GM12878 (cell line): Measurements from ENCODE around the gene CNTLN. TPM values are rescaled to one million over a fixed set of nuclear protein-coding genes. Genes with fewer than 3 reads are reported as not detected.

Experiments used
- ATAC-seq: fragments of 200-7000 bp; cut with Tn5 transposase; 3 replicates; pipeline ENCODE4 v1.9.1; 2020; ENCODE audit warnings: mild to moderate bottlenecking, moderate library complexity
- BruUV-seq: library from RNA; stranded (reverse); fragments of 400-500 nt; replicated peaks from 2 replicates; lab custom pipeline; 2021; lab: Mats Ljungman, UMichigan
- CTCF ChIA-PET: fragments of 300-600 bp; sonication (Branson Sonifier 250); formaldehyde crosslinking; extraction: SDS; loops from one replicate; lab custom pipeline; 2021; ENCODE audit warnings: inconsistent platforms; lab: Yijun Ruan, JAX
- POLR2A ChIA-PET: fragments of 350-600 bp; formaldehyde crosslinking; extraction: SDS; loops from one replicate; lab custom pipeline; 2021; ENCODE audit warnings: inconsistent platforms; lab: Charles Lee
- RAD21 ChIA-PET: fragments of 300-600 bp; sonication (Branson Sonifier 250); formaldehyde crosslinking; loops from one replicate; lab custom pipeline; 2023; ENCODE audit warnings: antibody characterized with exemption; ENCODE audit not compliant: unreplicated experiment; lab: Charles Lee
- SMC1A ChIA-PET: fragments of 300-600 bp; sonication (Branson Sonifier 250); formaldehyde crosslinking; loops from one replicate; lab custom pipeline; 2023; ENCODE audit not compliant: unreplicated experiment, uncharacterized antibody; lab: Charles Lee
- DNase-seq: peaks from one replicate; pipeline ENCODE4 v3.0.0-alpha.2; 2011; ENCODE audit warnings: low read depth, low spot score
- FAIRE-seq: peaks from 3 replicates; lab custom pipeline; 2011; peaks lifted over from hg19 to GRCh38; lab: Jason Lieb, UNC
- H2AFZ ChIP-seq: 2 replicates; pipeline ENCODE4 v1.6.0; 2011; ENCODE audit warnings: low read depth, low read length, control low read depth; ENCODE audit not compliant: control insufficient read depth
- H3K27ac ChIP-seq: 2 replicates; pipeline ENCODE4 v1.5.1; 2011; ENCODE audit warnings: control low read depth; ENCODE audit not compliant: control insufficient read depth, insufficient read depth
- H3K27me3 ChIP-seq, 2 experiments: replicated peaks in 1 of 2; 2 replicates each; pipeline versions ENCODE4 v1.6.0 to v1.6.1; 2011; ENCODE audit warnings: low read length in 1 of 2; ENCODE audit not compliant: control insufficient read depth in 2 of 2, insufficient read depth in 2 of 2
- H3K36me3 ChIP-seq, 2 experiments: 2 replicates each; pipeline ENCODE4 v1.5.1; 2011; ENCODE audit warnings: low read length in 1 of 2; ENCODE audit not compliant: control insufficient read depth in 2 of 2, insufficient read depth in 2 of 2
- H3K4me1 ChIP-seq: 2 replicates; pipeline ENCODE4 v1.6.1; 2011; ENCODE audit warnings: mild to moderate bottlenecking, low read length, moderate library complexity, mixed read lengths; ENCODE audit not compliant: control insufficient read depth, insufficient read depth
- H3K4me2 ChIP-seq: 2 replicates; pipeline ENCODE4 v1.6.0; 2011; ENCODE audit warnings: control low read depth; ENCODE audit not compliant: control insufficient read depth, insufficient read depth
- H3K4me3 ChIP-seq: fragments of 200-600 bp; sonication (generic); 2 replicates; pipeline ENCODE4 v1.5.1; 2016
- H3K79me2 ChIP-seq: 2 replicates; pipeline ENCODE4 v1.6.0; 2011; ENCODE audit warnings: low read length; ENCODE audit not compliant: control insufficient read depth, insufficient read depth
- H3K9ac ChIP-seq: 2 replicates; pipeline ENCODE4 v1.8.0; 2011; ENCODE audit warnings: low read length, control low read depth, mixed read lengths; ENCODE audit not compliant: control insufficient read depth, insufficient read depth
- H3K9me3 ChIP-seq: replicated peaks from 3 replicates; pipeline ENCODE4 v1.5.1; 2011; ENCODE audit warnings: mild to moderate bottlenecking, low read length; ENCODE audit not compliant: control insufficient read depth, insufficient read depth
- H4K20me1 ChIP-seq: 2 replicates; pipeline ENCODE4 v1.6.0; 2011; ENCODE audit not compliant: control insufficient read depth, insufficient read depth
- BCL11A ChIP-seq: IDR thresholded peaks from 2 replicates; pipeline ENCODE4 v1.6.1; 2011; ENCODE audit warnings: low read depth, low read length
- ELK1 ChIP-seq: IDR thresholded peaks from 2 replicates; pipeline ENCODE4 v1.6.1; 2012; ENCODE audit warnings: low read depth, low read length, improper control_type of control experiment
- EP300 ChIP-seq, 2 experiments: fragments of 150-350 bp in 1 of 2; IDR thresholded peaks; 2 replicates each; pipeline ENCODE4 v1.6.1; 2011 to 2012; ENCODE audit warnings: low read depth in 2 of 2, low read length in 2 of 2, borderline replicate concordance in 1 of 2, improper control_type of control experiment in 1 of 2, inconsistent platforms in 1 of 2; ENCODE audit not compliant: control insufficient read depth in 1 of 2
- NFYA ChIP-seq: IDR thresholded peaks from 2 replicates; pipeline ENCODE4 v1.6.1; 2011; ENCODE audit warnings: low read depth, mild to moderate bottlenecking, low read length, improper control_type of control experiment, borderline replicate concordance
- TARDBP ChIP-seq: IDR thresholded peaks from 2 replicates; pipeline ENCODE4 v1.6.1; 2016; ENCODE audit warnings: borderline replicate concordance
- USF2 ChIP-seq: IDR thresholded peaks from 2 replicates; pipeline ENCODE4 v1.6.1; 2011; ENCODE audit warnings: low read depth, low read length, improper control_type of control experiment, borderline replicate concordance
- ZNF207 ChIP-seq: fragments of 450-650 bp; IDR thresholded peaks from 2 replicates; pipeline ENCODE4 v1.6.1; 2014; ENCODE audit warnings: antibody characterized with exemption, mild to moderate bottlenecking, borderline replicate concordance
- WGBS: methylation state at CpG from one replicate; pipeline ENCODE4 v1.1.6; 2016; ENCODE audit warnings: low lambda C conversion rate; ENCODE audit not compliant: insufficient replicate concordance, insufficient coverage; ENCODE audit errors: missing lambda C conversion rate; 5-methylcytosine and 5-hydroxymethylcytosine counted together
- in situ Hi-C: fragments of 300-500 bp; cut with MboI; formaldehyde crosslinking; loops from 9 replicates; pipeline ENCODE4 v1.14.3; 2018; ENCODE audit warnings: mixed read lengths
- intact Hi-C: fragments of 100-400 bp; cut with micrococcal nuclease; formaldehyde crosslinking; loops from one replicate; pipeline ENCODE4 v1.14.2; 2022; ENCODE audit not compliant: unreplicated experiment
- polyA plus RNA-seq, 11 experiments: library from polyadenylated mRNA; depleted of rRNA in 4 of 11; unstranded in 6 of 11; stranded (reverse) in 5 of 11; fragments of >200 nt; fragmentation: Nextera tagmentation in 4 of 11; fragmentation: Illumina TruSeq in 1 of 11; extraction: Ambion mirVana in 4 of 11; extraction: Trizol in 1 of 11; gene quantifications; 1 replicate in 1 of 11; 2 replicates in 10 of 11; pipeline versions ENCODE4 v1.2.1 to v1.2.3, GENCODE V29; 2011 to 2016; ENCODE audit warnings: inconsistent platforms in 2 of 11, missing spikeins in 2 of 11, low read depth in 1 of 11
- total RNA-seq, 4 experiments: library from RNA; depleted of rRNA in 3 of 4; stranded (reverse); fragments of >200 nt in 3 of 4; fragmentation: Illumina TruSeq in 1 of 4; extraction: Trizol in 1 of 4; gene quantifications; 2 replicates each; pipeline versions ENCODE4 v1.2.1 to v1.2.3, GENCODE V29; 2013 to 2021

Gene CNTLN
- total and polyA plus RNA-seq, 10 of the 15 experiments (the other 5 are each of a cell fraction or from before 2014, with no cell fraction given) = 0.01 to 7.0 (median 0.03) TPM; not detected in 4

- H2AFZ ChIP-seq = no peak overlapping the region
- H4K20me1 ChIP-seq = no peaks in the 10 kb centered on the region
- ChIA-PET CTCF (interaction anchor here (0.7 to 3.7 kb wide), 12 partner anchors 9 to 681 kb away, joined by 3 to 24 read pairs (median 3); no protein-coding TSS in a partner anchor), POLR2A (no interaction called here), RAD21 (interaction anchor here (0.5 to 1.3 kb wide), 2 partner anchors 11 to 189 kb away, joined by 3 read pairs; no protein-coding TSS in a partner anchor), SMC1A (interaction anchor here (1.2 to 1.5 kb wide), 3 partner anchors 9 to 681 kb away, joined by 3 to 4 read pairs (median 4); no protein-coding TSS in a partner anchor)
- BruUV-seq = no TSS peak
- H3K36me3 ChIP-seq = no peaks in the 10 kb centered on the region
- H3K9me3 ChIP-seq = no peaks in the 10 kb centered on the region
- H3K4me1 ChIP-seq = no peaks in the 10 kb centered on the region
- TF ChIP-seq TARDBP = no peak
- TF ChIP-seq ZNF207 = no peak
- TF ChIP-seq BCL11A = no peak
- no peak for TF ChIP-seq NFYA
- no peak for TF ChIP-seq EP300 (IDR thresholded peaks at IDR 0.05; ENCODE audit: borderline replicate concordance in 1 of 2, control insufficient read depth in 1 of 2, low read depth in 2 of 2, low read length in 2 of 2)
- TF ChIP-seq USF2 = no peak
- no peak for TF ChIP-seq ELK1
- FAIRE-seq (no peak), ATAC-seq (no peak), DNase-seq (no peak)
- H3K79me2 ChIP-seq = no peaks in the 10 kb centered on the region
- in situ Hi-C loops = loop anchor here (10.0 kb wide), 2 partner anchors 272 to 672 kb away; no protein-coding TSS in a partner anchor
- H3K9ac ChIP-seq = no peak overlapping the region
- H3K27ac ChIP-seq = no peak overlapping the region
- no peak overlapping the region for H3K4me2 ChIP-seq
- no peak overlapping the region for H3K4me3 ChIP-seq
- WGBS = 37% methylated on average over 6 of the region's 6 CpGs
- no peaks in the 10 kb centered on the region; a peak in 1 of 4 replicates for H3K27me3 ChIP-seq
- intact Hi-C loops = no loop called here
Observed at GRCh38 chr9:17532461-17532860, 397.6 kb downstream of the CNTLN start.
